Small intestine (tissue), 7 donors: Measurements from ENCODE around the gene FBXL4. TPM values are rescaled to one million over a fixed set of nuclear protein-coding genes. Genes with fewer than 3 reads are reported as not detected.

Source experiments
- DNase-seq, 2 donors: peaks; one replicate each; pipeline versions ENCODE4 v3.0.0 to v3.0.0-alpha.2; 2013
- FAIRE-seq: peaks from 2 replicates; lab custom pipeline; 2012; peaks lifted over from hg19 to GRCh38; lab: Jason Lieb, UNC
- H3K27ac ChIP-seq, 3 donors: one replicate each; pipeline ENCODE4 v1.5.1; 2013; ENCODE audit warnings: low read length in 2 of 3, mild to moderate bottlenecking in 2 of 3, control low read depth in 1 of 3, inconsistent platforms in 1 of 3, low read depth in 1 of 3, moderate library complexity in 1 of 3
- H3K27me3 ChIP-seq, 3 donors: one replicate each; pipeline ENCODE4 v1.6.1; 2013; ENCODE audit warnings: low read length in 3 of 3, inconsistent platforms in 1 of 3; ENCODE audit not compliant: control insufficient read depth in 3 of 3, insufficient read depth in 3 of 3
- H3K36me3 ChIP-seq, 3 donors: one replicate each; pipeline ENCODE4 v1.6.1; 2013; ENCODE audit warnings: low read length in 3 of 3, inconsistent platforms in 1 of 3, low read depth in 1 of 3, mild to moderate bottlenecking in 1 of 3, moderate library complexity in 1 of 3; ENCODE audit not compliant: control insufficient read depth in 3 of 3, insufficient read depth in 2 of 3
- H3K4me1 ChIP-seq, 3 donors: one replicate each; pipeline ENCODE4 v1.6.1; 2013; ENCODE audit warnings: low read length in 2 of 3, inconsistent platforms in 1 of 3, low read depth in 1 of 3, mild to moderate bottlenecking in 1 of 3, moderate library complexity in 1 of 3; ENCODE audit not compliant: control insufficient read depth in 3 of 3, insufficient read depth in 2 of 3
- H3K4me3 ChIP-seq, 3 donors: one replicate each; pipeline ENCODE4 v1.5.1; 2013; ENCODE audit warnings: low read length in 3 of 3, control low read depth in 1 of 3, inconsistent platforms in 1 of 3, low read depth in 1 of 3, mild to moderate bottlenecking in 1 of 3, moderate library complexity in 1 of 3
- H3K9me3 ChIP-seq, 2 donors: one replicate each; pipeline ENCODE4 v1.6.1; 2013; ENCODE audit warnings: low read depth in 1 of 2, low read length in 1 of 2; ENCODE audit not compliant: control insufficient read depth in 2 of 2, insufficient read depth in 1 of 2
- WGBS, 3 donors: extraction: QIAGEN DNeasy Blood & Tissue Kit; methylation state at CpG; one replicate each; pipeline ENCODE4 v1.1.7; 2013; 5-methylcytosine and 5-hydroxymethylcytosine counted together
- polyA plus RNA-seq, 4 donors: library from polyadenylated mRNA; stranded (reverse) in 3 of 4; unstranded in 1 of 4; fragments of 200-250 nt in 3 of 4; fragments of 120-200 nt in 1 of 4; gene quantifications; one replicate each; pipeline versions ENCODE4 v1.2.1 to v1.2.3, GENCODE V29; 2013
- donor health status: healthy with polysubstance abuse.
- donor health status: control.
- donor health status: control.
- donor health status: Bipolar disorder and iron deficiency.
- donor health status: healthy.

The FBXL4 gene
- polyA plus RNA-seq, 4 donors = 3.1 to 17.4 (median 4.6) TPM

DNA sequence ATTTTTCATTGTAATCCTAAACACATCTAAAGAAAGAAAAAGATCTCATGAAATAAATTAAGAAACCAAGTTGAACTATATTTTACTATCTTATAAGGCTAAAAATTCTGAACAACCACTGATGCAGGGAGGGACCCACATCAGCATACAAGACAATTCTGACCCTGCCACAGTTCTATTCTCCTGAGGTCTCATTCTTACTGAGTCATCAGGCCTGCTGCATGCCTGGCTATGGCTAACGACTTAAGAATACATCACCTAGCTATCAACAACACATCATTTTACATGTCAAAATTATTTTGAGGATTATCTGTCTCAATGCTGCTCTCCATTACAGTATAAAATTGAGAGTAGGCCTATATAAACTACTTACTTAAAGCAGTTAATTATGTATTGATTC is 52.9 kb downstream of the FBXL4 start:
- Histone ChIP-seq H3K9me3 (no peaks in the 10 kb centered on the region), H3K4me1 (no peaks in the 10 kb centered on the region), H3K36me3 (peaks cover 6 to 12% (median 12%) of the 10 kb centered on the region in 3 donors), H3K27ac (no peak overlapping the region), H3K4me3 (no peak overlapping the region), H3K27me3 (no peaks in the 10 kb centered on the region)
- FAIRE-seq = no peak
- WGBS, 3 donors = 87 to 97% (median 91%) methylated on average over 1 of the region's 1 CpG
- no peak for DNase-seq

DNA sequence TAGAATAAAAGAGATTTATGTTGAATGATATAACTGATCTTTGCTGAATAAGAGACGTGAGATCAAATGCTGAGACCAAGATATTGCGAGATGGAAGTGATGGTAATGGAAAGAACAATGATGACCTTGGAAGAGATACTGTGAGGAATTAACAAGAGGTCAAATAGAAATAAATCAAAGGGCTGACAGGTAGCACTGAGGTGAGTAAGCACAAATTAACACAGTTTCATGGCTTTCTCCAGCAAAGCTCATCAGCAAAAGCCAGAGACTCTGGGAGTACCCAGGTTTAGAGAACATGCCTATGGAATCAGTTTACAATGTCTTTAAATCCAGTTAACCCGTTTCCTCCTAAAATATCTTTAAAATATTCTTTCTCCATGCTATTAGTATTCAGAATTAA is 60.1 kb downstream of the FBXL4 start:
- no peaks in the 10 kb centered on the region for H3K4me1 ChIP-seq
- H3K36me3 ChIP-seq = peaks cover 3 to 16% (median 3%) of the 10 kb centered on the region in 3 donors
- no peak overlapping the region for H3K4me3 ChIP-seq
- WGBS, 3 donors = 93 to 96% (median 95%) methylated on average over 3 of the region's 3 CpGs
- FAIRE-seq (no peak), DNase-seq (no peak)
- H3K27me3 ChIP-seq = no peaks in the 10 kb centered on the region
- no peak overlapping the region for H3K27ac ChIP-seq
- H3K9me3 ChIP-seq = no peaks in the 10 kb centered on the region

DNA sequence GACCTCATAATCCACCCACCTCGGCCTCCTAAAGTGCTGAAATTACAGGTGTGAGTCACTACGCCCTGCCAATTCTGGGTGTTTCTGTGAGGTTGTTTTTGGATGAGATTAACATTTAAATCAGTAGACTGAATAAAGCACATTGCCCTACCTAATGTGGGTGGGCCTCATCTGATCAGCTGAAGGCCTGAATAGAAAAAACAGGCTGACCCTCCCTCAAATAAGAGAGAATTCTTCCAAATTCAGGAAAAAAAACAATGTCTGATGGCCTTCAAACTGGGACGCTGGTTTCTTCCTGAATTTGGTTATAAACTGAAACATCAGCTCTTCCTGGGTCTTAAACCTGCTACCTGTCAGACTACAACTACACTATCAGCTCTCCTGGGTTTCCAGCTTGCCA is 62.4 kb downstream of the FBXL4 start:
- DNase-seq (no peak), FAIRE-seq (no peak)
- H3K4me3 ChIP-seq = no peak overlapping the region
- no peaks in the 10 kb centered on the region for H3K4me1 ChIP-seq
- no peaks in the 10 kb centered on the region for H3K9me3 ChIP-seq
- WGBS, 3 donors = 93 to 97% (median 96%) methylated on average over 3 of the region's 3 CpGs
- H3K36me3 ChIP-seq = peaks cover 3 to 13% (median 3%) of the 10 kb centered on the region in 3 donors
- H3K27me3 ChIP-seq = no peaks in the 10 kb centered on the region
- no peak overlapping the region for H3K27ac ChIP-seq

DNA sequence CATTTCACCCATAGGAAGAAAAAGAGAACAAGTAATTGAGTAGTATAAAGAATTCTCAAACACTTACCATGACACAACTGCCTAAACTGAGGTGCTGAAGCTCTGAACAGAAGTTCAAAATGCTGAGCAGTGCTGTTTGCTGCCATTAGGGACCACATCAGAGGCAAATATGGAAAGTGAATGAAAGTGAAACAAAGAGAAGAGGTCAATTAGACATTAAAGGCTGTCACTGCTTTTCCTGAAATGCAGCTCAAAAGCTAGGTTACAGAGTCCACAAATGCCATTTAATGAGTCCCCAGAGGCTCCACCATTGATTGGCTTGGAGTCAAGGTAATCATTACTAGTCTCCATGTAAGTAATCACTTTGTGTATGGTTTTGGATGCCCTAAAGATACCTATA is 67.3 kb downstream of the FBXL4 start:
- no peak for FAIRE-seq
- DNase-seq = peak; percentile 3 to 28
- Histone ChIP-seq H3K4me3 (no peak overlapping the region), H3K9me3 (no peaks in the 10 kb centered on the region), H3K36me3 (peaks cover 0 to 2% (median 0%) of the 10 kb centered on the region in 3 donors), H3K27me3 (no peaks in the 10 kb centered on the region), H3K4me1 (no peaks in the 10 kb centered on the region), H3K27ac (no peak overlapping the region)

DNA sequence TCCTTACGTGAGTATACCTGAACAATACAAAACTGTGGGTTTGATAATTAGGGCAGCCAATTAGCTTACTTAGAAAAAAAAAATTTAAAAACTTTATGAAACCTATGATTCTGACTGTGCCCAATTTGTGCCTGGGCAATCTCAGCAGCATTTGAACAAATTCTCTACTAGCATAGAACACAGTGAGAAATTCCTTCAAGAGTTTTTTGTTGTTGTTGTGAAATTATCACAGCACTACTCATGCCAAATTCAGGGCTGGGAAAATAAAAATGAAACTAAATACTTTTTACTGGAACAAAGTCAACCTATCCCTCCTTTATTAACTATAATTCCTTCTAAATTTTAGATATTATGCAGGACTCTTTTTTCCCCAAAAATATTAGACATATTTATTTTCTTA is 70.5 kb downstream of the FBXL4 start:
- Histone ChIP-seq H3K4me3 (no peak overlapping the region), H3K9me3 (no peaks in the 10 kb centered on the region), H3K36me3 (no peaks in the 10 kb centered on the region), H3K27ac (no peak overlapping the region), H3K4me1 (no peaks in the 10 kb centered on the region), H3K27me3 (no peaks in the 10 kb centered on the region)
- 0 to 77% (median 9%) methylated on average over 1 of the region's 1 CpG for WGBS, 3 donors
- no peak for DNase-seq
- FAIRE-seq = no peak

DNA sequence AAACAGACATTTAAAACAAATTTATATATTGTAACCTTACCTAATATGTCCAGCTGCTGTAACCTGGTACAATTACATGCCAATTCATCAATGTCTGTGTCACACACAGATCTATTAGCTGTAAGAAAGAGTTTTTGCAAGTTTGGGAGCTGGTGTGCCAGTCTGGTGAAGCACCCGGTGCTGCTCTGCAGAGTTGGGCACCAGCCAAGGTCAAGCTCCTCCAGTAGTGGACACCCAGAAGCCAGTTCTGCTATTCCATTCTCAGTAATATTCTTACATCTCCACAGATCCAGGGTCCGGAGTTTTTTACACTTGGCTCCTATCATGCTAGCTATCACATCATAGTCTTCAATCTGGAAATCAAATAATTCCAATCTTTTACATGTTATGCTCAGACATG is 72.4 kb downstream of the FBXL4 start:
- no peaks in the 10 kb centered on the region for H3K36me3 ChIP-seq
- DNase-seq (no peak), FAIRE-seq (no peak)
- no peaks in the 10 kb centered on the region for H3K4me1 ChIP-seq
- H3K27ac ChIP-seq = no peak overlapping the region
- WGBS, 3 donors = 81 to 89% (median 89%) methylated on average over 2 of the region's 2 CpGs
- H3K9me3 ChIP-seq = no peaks in the 10 kb centered on the region
- H3K4me3 ChIP-seq = no peak overlapping the region
- H3K27me3 ChIP-seq = no peaks in the 10 kb centered on the region

DNA sequence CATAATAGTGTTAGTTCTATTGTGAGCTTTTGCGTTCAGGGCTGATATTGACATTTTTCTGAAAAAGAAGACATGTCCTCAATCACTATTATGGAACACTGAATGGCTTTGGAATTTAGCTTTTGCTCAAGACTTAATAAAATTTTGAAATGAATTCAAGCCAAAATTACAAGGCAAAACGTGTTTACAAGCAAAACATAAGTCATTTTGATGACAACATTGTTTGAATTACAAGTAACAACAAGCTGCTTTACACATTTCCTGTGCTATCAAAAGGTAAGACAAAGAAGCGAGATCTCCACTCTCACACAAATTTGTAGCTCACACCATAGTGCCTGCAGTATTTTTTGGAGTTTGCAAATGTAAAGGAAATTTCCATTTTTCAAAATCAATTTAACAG is 75.9 kb downstream of the FBXL4 start:
- Histone ChIP-seq H3K4me1 (no peaks in the 10 kb centered on the region), H3K27me3 (no peaks in the 10 kb centered on the region), H3K4me3 (no peak overlapping the region), H3K36me3 (peaks cover 0 to 3% (median 0%) of the 10 kb centered on the region in 3 donors), H3K9me3 (no peaks in the 10 kb centered on the region), H3K27ac (no peak overlapping the region)
- no peak for FAIRE-seq
- no peak for DNase-seq
- 84 to 91% (median 87%) methylated on average over 3 of the region's 3 CpGs for WGBS, 3 donors

DNA sequence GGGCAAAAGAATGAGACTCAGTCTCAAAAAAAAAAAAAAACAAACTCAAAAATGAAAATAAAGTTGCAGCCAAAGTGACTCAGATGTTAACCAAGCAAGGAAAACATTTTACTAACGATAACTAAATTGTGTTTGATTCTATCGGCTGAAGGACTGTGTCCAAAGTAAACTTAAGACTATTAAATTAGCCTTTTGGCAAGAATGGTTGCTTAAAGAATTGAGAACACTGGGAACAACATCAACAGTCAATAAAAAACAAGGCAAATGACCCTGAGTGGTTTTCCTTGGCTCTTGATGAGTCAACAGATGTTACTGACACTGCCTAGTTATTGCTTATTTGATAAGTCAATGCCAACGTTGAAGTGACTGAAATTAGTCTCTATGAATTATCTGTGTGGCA is 76.7 kb downstream of the FBXL4 start:
- no peak for DNase-seq
- H3K9me3 ChIP-seq = no peaks in the 10 kb centered on the region
- no peak overlapping the region for H3K27ac ChIP-seq
- H3K27me3 ChIP-seq = no peaks in the 10 kb centered on the region
- 49 to 70% (median 62%) methylated on average over 3 of the region's 3 CpGs for WGBS, 3 donors
- no peak overlapping the region for H3K4me3 ChIP-seq
- FAIRE-seq = no peak
- H3K36me3 ChIP-seq = peaks cover 0 to 3% (median 0%) of the 10 kb centered on the region in 3 donors
- H3K4me1 ChIP-seq = no peaks in the 10 kb centered on the region

DNA sequence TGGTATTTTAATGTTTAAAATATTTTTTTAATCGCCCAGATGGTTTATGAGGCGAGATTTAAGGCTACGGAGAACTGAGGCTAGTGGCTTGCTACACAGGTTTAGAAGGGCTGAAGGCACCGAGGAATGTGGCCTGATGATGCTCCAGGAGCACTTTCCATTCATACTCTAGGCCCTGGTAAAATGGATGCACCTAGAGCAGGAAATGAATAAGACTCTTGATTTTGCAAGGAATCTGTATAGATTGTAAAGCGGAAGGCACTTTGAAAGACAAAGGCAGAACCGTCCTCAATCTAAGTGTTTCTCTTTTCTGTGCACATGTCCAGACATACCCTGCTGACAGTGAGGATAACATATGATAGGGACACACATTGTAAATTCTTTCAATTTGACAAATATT is 83.2 kb downstream of the FBXL4 start:
- Histone ChIP-seq H3K4me3 (no peak overlapping the region), H3K27me3 (no peaks in the 10 kb centered on the region), H3K36me3 (peaks cover 0 to 3% (median 0%) of the 10 kb centered on the region in 3 donors), H3K4me1 (no peaks in the 10 kb centered on the region), H3K9me3 (no peaks in the 10 kb centered on the region), H3K27ac (no peak overlapping the region)
- WGBS, 3 donors = 95 to 98% (median 98%) methylated on average over 6 of the region's 6 CpGs
- FAIRE-seq = no peak
- no peak for DNase-seq
